Esophagus squamous epithelium (tissue), 4 donors: Measurements from ENCODE around the gene NEUROG1.

Source experiments
- CTCF ChIP-seq, 6 experiments: fragments of 450-650 bp in 4 of 6; fragments of 200-600 bp in 2 of 6; sonication (generic) in 2 of 6; IDR thresholded peaks; one replicate each; pipeline ENCODE4 v1.5.1; 2016 to 2019; ENCODE audit warnings: antibody characterized with exemption in 6 of 6, mild to moderate bottlenecking in 4 of 6, moderate library complexity in 4 of 6
- POLR2A ChIP-seq, 4 donors: fragments of 450-650 bp; IDR thresholded peaks; one replicate each; pipeline ENCODE4 v1.6.1; 2017; ENCODE audit warnings: antibody characterized with exemption in 4 of 4, mild to moderate bottlenecking in 4 of 4, moderate library complexity in 3 of 4

- TF ChIP-seq CTCF (IDR thresholded peaks at IDR 0.05): no peak
- no peak for TF ChIP-seq POLR2A (IDR thresholded peaks at IDR 0.05)
Observed at GRCh38 chr5:135504376-135504775, 31.4 kb downstream of the NEUROG1 start.
